ENCODE results near the gene CATSPERB.
"Not testable (repeated sequence)": the region's sequence is repeated elsewhere in the genome, so short reads cannot be mapped to it uniquely, and the experiment has no call there.

Gene CATSPERB

DNA sequence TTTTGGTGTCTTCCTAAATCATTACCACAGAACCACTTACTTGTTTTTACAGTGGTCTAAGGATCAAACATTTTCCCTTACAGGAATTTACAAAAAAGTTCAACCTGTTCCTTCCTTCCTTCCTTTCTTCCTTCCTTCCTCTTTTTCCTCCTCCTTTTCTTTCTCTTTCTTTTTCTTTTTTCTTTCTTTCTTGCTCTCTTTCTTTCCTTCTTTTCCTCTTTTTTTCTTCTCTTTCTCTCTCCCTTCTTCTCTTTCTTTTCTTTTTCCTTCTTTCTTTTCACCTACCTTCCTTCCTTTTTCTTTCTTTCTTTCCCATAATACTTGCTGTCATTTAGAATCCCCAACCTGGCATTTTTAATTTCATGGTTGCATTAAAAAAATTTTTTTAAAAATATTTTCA, 162.6 kb downstream of the CATSPERB start:
- DNase-seq (ENCODE audit: extremely low spot score): no peak
- ChIA-PET CTCF (interaction anchor here (2.2 kb wide), 1 partner anchor 12 kb away, joined by 7 read pairs; no protein-coding TSS in a partner anchor), POLR2A (no interaction called here)
- TF ChIP-seq, protein P1, sequence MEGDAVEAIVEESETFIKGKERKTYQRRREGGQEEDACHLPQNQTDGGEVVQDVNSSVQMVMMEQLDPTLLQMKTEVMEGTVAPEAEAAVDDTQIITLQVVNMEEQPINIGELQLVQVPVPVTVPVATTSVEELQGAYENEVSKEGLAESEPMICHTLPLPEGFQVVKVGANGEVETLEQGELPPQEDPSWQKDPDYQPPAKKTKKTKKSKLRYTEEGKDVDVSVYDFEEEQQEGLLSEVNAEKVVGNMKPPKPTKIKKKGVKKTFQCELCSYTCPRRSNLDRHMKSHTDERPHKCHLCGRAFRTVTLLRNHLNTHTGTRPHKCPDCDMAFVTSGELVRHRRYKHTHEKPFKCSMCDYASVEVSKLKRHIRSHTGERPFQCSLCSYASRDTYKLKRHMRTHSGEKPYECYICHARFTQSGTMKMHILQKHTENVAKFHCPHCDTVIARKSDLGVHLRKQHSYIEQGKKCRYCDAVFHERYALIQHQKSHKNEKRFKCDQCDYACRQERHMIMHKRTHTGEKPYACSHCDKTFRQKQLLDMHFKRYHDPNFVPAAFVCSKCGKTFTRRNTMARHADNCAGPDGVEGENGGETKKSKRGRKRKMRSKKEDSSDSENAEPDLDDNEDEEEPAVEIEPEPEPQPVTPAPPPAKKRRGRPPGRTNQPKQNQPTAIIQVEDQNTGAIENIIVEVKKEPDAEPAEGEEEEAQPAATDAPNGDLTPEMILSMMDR (IDR thresholded peaks at IDR 0.05; ENCODE audit: control extremely low read depth, extremely low read depth, low read depth, missing control alignments): no peak

DNA sequence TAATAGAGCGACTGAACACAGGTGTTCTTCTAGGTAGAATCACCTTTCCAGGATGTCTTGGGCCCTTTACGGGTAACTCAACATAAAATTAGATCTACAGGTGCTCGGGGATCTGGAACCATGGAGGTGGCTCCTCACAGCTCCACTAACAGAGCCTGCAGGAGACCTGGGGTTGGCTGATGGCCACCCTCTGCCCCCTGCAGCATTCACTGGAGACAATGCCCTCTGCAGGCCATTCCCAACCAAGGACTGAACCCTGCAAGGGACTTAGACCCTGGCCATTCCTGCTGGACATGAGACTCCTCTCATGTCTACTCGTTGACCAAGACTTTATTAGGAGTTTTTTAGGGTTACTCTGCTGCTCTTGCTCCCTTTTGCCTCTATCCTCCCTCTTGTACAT, 163.3 kb downstream of the CATSPERB start:
- TF ChIP-seq, protein P1 (IDR thresholded peaks at IDR 0.05; ENCODE audit: control extremely low read depth, extremely low read depth, low read depth, missing control alignments): no peak
- ChIA-PET POLR2A (no interaction called here), CTCF (interaction anchor here (2.2 kb wide), 1 partner anchor 12 kb away, joined by 7 read pairs; no protein-coding TSS in a partner anchor)
- no peak for DNase-seq (ENCODE audit: extremely low spot score)

DNA sequence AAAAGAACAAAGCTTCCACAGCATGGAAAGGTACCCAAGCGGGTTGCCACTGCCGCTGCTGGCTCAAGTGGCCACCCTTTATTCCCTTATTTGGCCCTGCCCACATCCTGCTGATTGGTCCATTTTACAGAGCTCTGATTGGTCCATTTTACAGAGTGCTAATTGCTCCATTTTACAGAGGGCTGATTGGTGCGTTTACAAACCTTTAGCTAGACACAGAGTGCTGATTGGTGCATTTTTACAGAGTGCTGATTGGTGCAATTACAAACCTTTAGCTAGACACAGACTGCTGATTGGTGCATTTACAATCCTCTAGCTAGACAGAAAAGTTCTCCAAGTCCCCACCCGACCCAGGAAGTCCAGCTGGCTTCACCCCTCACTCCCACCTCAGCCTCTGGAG, 164.1 kb downstream of the CATSPERB start:
- CTCF ChIA-PET: interaction anchor here (2.2 kb wide), 1 partner anchor 13 kb away, joined by 7 read pairs; no protein-coding TSS in a partner anchor
- DNase-seq (ENCODE audit: extremely low spot score); POLR2A ChIA-PET: not testable (repeated sequence)

DNA sequence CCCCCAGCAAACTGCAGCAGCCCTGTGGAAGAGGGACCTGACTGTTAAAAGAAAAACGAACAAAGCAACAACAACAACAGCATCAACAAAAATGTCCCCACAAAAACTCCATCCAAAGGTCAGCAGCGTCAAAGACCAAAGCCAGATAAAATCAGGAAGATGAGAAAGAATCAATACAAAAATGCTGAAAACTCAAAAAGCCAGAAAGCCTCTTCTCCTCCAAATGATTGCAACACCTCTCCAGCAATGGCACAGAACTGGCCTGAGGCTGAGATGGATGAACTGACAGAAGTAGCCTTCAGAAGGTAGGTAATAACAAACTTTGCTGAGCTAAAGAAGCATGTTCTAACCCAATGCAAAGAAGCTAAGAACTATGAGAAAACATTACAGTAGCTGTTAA, 176.4 kb downstream of the CATSPERB start:
- TF ChIP-seq, protein P1 (IDR thresholded peaks at IDR 0.05; ENCODE audit: control extremely low read depth, extremely low read depth, low read depth, missing control alignments): no peak

DNA sequence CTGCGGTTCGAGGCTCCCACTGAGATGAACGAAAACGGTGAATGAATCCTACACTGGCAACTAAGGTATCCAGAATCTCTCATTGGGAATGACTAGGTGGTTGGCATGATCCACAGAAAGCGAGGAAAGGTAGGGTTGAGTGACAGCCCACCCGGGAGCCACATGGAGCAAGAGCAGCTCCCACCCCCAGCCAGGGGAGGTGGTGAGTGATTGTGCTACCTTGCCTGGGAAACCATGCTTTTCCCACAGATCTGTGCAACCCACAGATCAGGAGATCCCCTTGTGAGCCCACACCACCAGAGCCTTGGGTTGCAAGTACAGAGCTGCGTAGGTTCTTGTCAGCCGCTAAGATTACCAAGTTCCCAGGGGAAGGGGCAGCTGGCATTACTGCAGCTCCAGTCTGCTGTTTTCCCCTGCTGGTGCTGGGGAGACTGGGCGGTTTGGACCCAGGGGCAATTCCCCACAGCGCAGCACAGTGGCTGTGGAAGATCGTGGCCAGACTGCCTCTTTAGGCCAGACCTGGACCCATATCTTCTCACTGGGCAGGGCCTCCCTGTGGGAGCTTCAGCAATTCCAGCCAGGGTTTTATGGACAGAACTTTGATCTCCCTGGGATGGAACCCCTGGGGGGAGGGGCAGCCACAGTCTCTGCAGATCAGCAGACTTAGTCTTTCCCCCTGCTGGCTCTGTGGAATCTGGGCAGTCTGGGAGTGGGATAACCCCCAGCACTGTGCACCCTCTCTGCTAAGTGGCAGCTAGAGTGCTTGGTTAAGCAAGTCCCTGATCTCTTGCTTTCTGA, 177.2 kb downstream of the CATSPERB start:
- no peak for DNase-seq (ENCODE audit: extremely low spot score)
- CTCF ChIA-PET: no interaction called here
- TF ChIP-seq, protein P1 (IDR thresholded peaks at IDR 0.05; ENCODE audit: control extremely low read depth, extremely low read depth, low read depth, missing control alignments): no peak
- POLR2A ChIA-PET: no interaction called here

More for the DNA sequence above, 176.4 kb downstream of the CATSPERB start:
- POLR2A ChIA-PET: no interaction called here
- DNase-seq (ENCODE audit: extremely low spot score): no peak
- CTCF ChIA-PET: no interaction called here

DNA sequence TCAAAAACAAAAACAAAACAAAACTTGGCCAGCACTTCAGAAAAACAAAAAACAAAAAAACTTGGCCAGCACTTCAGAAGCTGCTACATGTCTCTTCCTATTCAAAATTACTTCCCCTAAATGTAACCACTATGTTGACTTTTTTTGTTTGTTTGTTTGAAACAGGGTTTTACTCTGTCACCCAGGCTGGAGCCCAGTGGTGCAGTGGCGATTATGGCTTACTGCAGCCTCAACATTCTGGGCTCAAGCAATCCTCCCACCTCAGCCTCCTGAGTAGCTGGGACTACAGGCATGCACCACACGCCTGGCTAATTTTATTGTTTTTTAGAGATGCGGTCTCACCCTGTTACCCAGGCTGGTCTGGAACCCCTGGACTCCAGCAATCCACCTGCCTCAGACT, 183.8 kb downstream of the CATSPERB start:
- TF ChIP-seq, protein P1 (IDR thresholded peaks at IDR 0.05; ENCODE audit: control extremely low read depth, extremely low read depth, low read depth, missing control alignments): no peak
- no peak for DNase-seq (ENCODE audit: extremely low spot score)
- CTCF ChIA-PET: no interaction called here
- POLR2A ChIA-PET: no interaction called here

DNA sequence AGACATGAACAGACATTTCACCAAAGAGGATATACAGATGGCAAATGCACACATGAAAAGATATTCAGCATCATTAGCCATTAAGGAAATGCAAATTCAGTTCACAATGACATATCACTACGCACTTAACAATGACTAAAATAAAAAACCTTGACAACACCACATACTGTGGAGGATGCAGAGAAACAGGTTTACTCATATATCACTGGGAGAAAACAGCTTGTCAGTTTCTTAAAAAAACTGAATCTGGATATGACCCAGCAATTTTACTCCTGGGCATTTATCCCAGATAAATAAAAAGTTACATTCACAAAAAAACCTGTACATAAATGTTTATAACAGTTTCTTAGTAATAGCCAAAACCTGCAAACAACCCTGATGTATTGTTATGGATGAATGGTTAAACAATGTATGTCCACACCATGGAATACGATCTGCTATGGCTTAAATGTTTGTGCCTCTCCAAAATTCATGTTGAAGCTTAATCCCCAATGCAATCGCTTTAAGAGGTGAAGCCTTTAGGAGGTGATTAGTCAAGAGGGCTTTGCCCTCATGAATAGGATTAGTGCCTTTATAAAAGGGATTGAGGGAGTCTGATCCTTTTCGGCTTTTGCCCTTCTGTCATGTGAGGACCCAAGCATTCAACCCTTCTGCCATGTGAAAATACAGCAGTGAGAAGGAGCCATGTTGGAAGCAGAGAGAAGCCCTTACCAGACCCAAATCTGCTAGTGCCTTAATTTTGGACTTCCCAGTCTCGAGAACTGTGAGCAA, 185.8 kb downstream of the CATSPERB start:
- no peak for DNase-seq (ENCODE audit: extremely low spot score)
- ChIA-PET CTCF (no interaction called here), POLR2A (no interaction called here)
- TF ChIP-seq, protein P1 (IDR thresholded peaks at IDR 0.05; ENCODE audit: control extremely low read depth, extremely low read depth, low read depth, missing control alignments): no peak

Measured in GM10248 (cell line).